Bronchial epithelial cell (primary cell): ENCODE measurements around the gene ZNRF4. TPM values are rescaled to one million over a fixed set of nuclear protein-coding genes. Genes with fewer than 3 reads are reported as not detected.
"Not testable (repeated sequence)": the region's sequence is repeated elsewhere in the genome, so short reads cannot be mapped to it uniquely, and the experiment has no call there.

Source experiments
- DNase-seq: peaks from one replicate; pipeline ENCODE4 v3.0.0-alpha.2; 2010; ENCODE audit warnings: low read depth
- FAIRE-seq: peaks from 2 replicates; lab custom pipeline; 2011; peaks lifted over from hg19 to GRCh38; lab: Jason Lieb, UNC
- H3K27me3 ChIP-seq: 2 replicates; pipeline ENCODE4 v1.5.1; 2011; ENCODE audit warnings: low read length; ENCODE audit not compliant: control insufficient read depth, insufficient read depth
- H3K36me3 ChIP-seq: 2 replicates; pipeline ENCODE4 v1.5.1; 2011; ENCODE audit warnings: low read length; ENCODE audit not compliant: control insufficient read depth, insufficient read depth
- H3K4me3 ChIP-seq: 2 replicates; pipeline ENCODE4 v1.5.1; 2011; ENCODE audit warnings: mild to moderate bottlenecking, low read depth, low read length, control low read depth
- CTCF ChIP-seq: IDR thresholded peaks from 2 replicates; pipeline ENCODE4 v1.5.1; 2011; ENCODE audit warnings: mild to moderate bottlenecking, moderate library complexity, low read length, control low read depth, inconsistent platforms; ENCODE audit not compliant: insufficient read depth, severe bottlenecking
- total RNA-seq: library from RNA; depleted of rRNA; stranded (reverse); fragments of >200 nt; gene quantifications from 2 replicates; pipeline ENCODE4 v1.2.1, GENCODE V29; 2014

ZNRF4 gene
- total RNA-seq, 1 donor from 2014 or later: not detected

GRCh38 chr19:5484398-5485285, 29.4 kb downstream of the ZNRF4 start:
- Histone ChIP-seq H3K27me3 (peaks cover 5% of the 10 kb centered on the region), H3K36me3 (no peaks in the 10 kb centered on the region), H3K4me3 (no peak overlapping the region)
- FAIRE-seq (no peak), DNase-seq (no peak)
- TF ChIP-seq CTCF: no peak

- no peak for TF ChIP-seq CTCF
- no peak overlapping the region for H3K4me3 ChIP-seq
- DNase-seq: no peak
- no peaks in the 10 kb centered on the region for H3K36me3 ChIP-seq
- no peak for FAIRE-seq
- peaks cover 3% of the 10 kb centered on the region for H3K27me3 ChIP-seq
These were observed 30.0 kb downstream of the ZNRF4 start for GRCh38 chr19:5485286-5485636.

- FAIRE-seq, H3K27me3 ChIP-seq, H3K36me3 ChIP-seq, DNase-seq, H3K4me3 ChIP-seq: not testable (repeated sequence)
These were observed 30.4 kb downstream of the ZNRF4 start for GRCh38 chr19:5485658-5486057.

GRCh38 chr19:5487222-5487621, 32.0 kb downstream of the ZNRF4 start:
- no peak for DNase-seq
- no peaks in the 10 kb centered on the region for H3K36me3 ChIP-seq

GRCh38 chr19:5489551-5489950, 34.3 kb downstream of the ZNRF4 start:
- FAIRE-seq: peak; percentile 58
- no peak for TF ChIP-seq CTCF
- Histone ChIP-seq H3K27me3 (peaks cover 14% of the 10 kb centered on the region), H3K36me3 (no peaks in the 10 kb centered on the region), H3K4me3 (no peak overlapping the region)
- DNase-seq: no peak

More at GRCh38 chr19:5487222-5487621, 32.0 kb downstream of the ZNRF4 start:
- peaks cover 3% of the 10 kb centered on the region for H3K27me3 ChIP-seq
- no peak for TF ChIP-seq CTCF
- no peak for FAIRE-seq
- H3K4me3 ChIP-seq: no peak overlapping the region

- no peak for TF ChIP-seq CTCF
- H3K36me3 ChIP-seq: no peaks in the 10 kb centered on the region
- DNase-seq (no peak), FAIRE-seq (no peak)
- H3K27me3 ChIP-seq: peaks cover 11% of the 10 kb centered on the region
- no peak overlapping the region for H3K4me3 ChIP-seq
These were observed 36.3 kb downstream of the ZNRF4 start for GRCh38 chr19:5491565-5491964.
